NT2/D1 (cell line): ENCODE results near the gene SCUBE3.

Source experiments
- SUZ12 ChIP-seq: IDR thresholded peaks from 2 replicates; pipeline ENCODE4 v1.6.1; 2011; ENCODE audit not compliant: insufficient read length, insufficient read depth; ENCODE audit errors: extremely low read depth
- YY1 ChIP-seq: IDR thresholded peaks from 2 replicates; pipeline ENCODE4 v1.6.1; 2011; ENCODE audit not compliant: insufficient read length, insufficient read depth
- ZNF274 ChIP-seq: IDR thresholded peaks from 2 replicates; pipeline ENCODE4 v1.6.1; 2011; ENCODE audit warnings: mild to moderate bottlenecking, low read depth, low read length

- TF ChIP-seq ZNF274 (no peak), SUZ12 (no peak), YY1 (no peak)
Observed at GRCh38 chr6:35282472-35282871, 68.7 kb downstream of the SCUBE3 start.
